ENCODE measurements around the gene CPSF4. TPM values are rescaled to one million over a fixed set of nuclear protein-coding genes. Genes with fewer than 3 reads are reported as not detected.

CPSF4 gene
- total RNA-seq, 1 experiment from 2014 or later, result 98.2 TPM

DNA sequence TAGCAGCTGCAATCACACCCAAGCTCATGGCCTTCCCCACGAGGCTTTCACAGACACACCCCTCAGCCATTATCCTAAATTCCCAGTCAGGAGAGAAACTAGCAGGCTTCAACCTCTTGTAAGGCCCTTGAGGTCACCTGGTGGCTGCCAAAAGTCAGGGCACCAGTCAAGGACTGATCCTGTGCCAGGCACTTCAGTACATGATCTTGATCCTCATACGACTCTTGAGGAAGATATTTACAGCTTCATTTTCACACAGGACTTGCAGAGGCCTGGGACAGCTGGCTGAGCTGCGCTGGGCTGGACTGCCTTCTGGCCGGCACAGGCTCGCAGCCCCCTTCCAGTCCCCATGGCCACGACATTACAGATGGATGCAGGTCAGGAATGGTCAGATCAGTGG lies 39.1 kb upstream of the CPSF4 start:
- Mint-ChIP-seq H3K4me3 (no peak overlapping the region), H3K36me3 (ENCODE audit: insufficient read depth in 1 of 3, low read depth in 3 of 3) (peaks cover 48 to 94% (median 84%) of the 10 kb centered on the region in 3 experiments), H3K4me1 (no peaks in the 10 kb centered on the region), H3K27me3 (ENCODE audit: low read depth) (no peaks in the 10 kb centered on the region; the same call in 1 of the 2 replicates), H3K9me3 (no peaks in the 10 kb centered on the region), H3K27ac (no peak overlapping the region)
- Histone ChIP-seq H4K8ac (replicated peaks; ENCODE audit: insufficient read length, low read depth, low read length) (no peak overlapping the region), H4K5ac (ENCODE audit: insufficient read length, low read depth, low read length) (no peak overlapping the region), H2BK12ac (ENCODE audit: insufficient read length, low read depth, low read length) (no peak overlapping the region), H2AFZ (ENCODE audit: low read length) (no peak overlapping the region), H3K4ac (ENCODE audit: low read depth, low read length) (no peak overlapping the region), H2BK15ac (ENCODE audit: low read depth, low read length) (no peak overlapping the region), H2BK20ac (ENCODE audit: low read depth, low read length, poor library complexity, severe bottlenecking) (no peak overlapping the region), H3K27me3 (ENCODE audit: insufficient read depth, low read length) (no peaks in the 10 kb centered on the region), H3K23ac (ENCODE audit: insufficient read length, low read depth, low read length) (no peak overlapping the region), H2BK5ac (ENCODE audit: insufficient read length, low read length) (no peak overlapping the region), H3K9me3 (ENCODE audit: control insufficient read depth, low read depth, low read length) (no peaks in the 10 kb centered on the region), H3K9ac (ENCODE audit: extremely low read depth, insufficient read length, low read length) (no peak overlapping the region), H3K27ac (ENCODE audit: insufficient read length, low read depth, low read length) (no peak overlapping the region), H2AK5ac (ENCODE audit: insufficient read length, low read length) (no peak overlapping the region), H3K23me2 (ENCODE audit: insufficient read length, low read depth, low read length, poor library complexity, severe bottlenecking) (no peaks in the 10 kb centered on the region), H3K79me2 (ENCODE audit: insufficient read depth, low read length) (peaks cover 4% of the 10 kb centered on the region; the same call in 1 of the 2 replicates), H3K4me1 (ENCODE audit: insufficient read depth, low read length) (no peaks in the 10 kb centered on the region), H3K18ac (ENCODE audit: insufficient read length, low read depth, low read length) (no peak overlapping the region), H3K4me2 (ENCODE audit: insufficient read depth, insufficient read length, low read length) (no peak overlapping the region), H4K20me1 (ENCODE audit: control insufficient read depth, insufficient read depth, insufficient read length) (no peaks in the 10 kb centered on the region), H3K14ac (ENCODE audit: insufficient read depth, low read length) (no peak overlapping the region), H4K91ac (ENCODE audit: insufficient read length, low read depth, low read length) (no peak overlapping the region), H3T11ph (ENCODE audit: low read length) (no peak overlapping the region), H3K79me1 (ENCODE audit: insufficient read depth, low read depth, low read length, poor library complexity, severe bottlenecking) (peaks cover under 1% of the 10 kb centered on the region), H3K56ac (ENCODE audit: insufficient read length, low read depth, low read length) (no peak overlapping the region), H2BK120ac (ENCODE audit: low read depth, low read length, poor library complexity, severe bottlenecking) (no peak overlapping the region)
- DNase-seq, result no peak
- TF ChIP-seq, protein P1, sequence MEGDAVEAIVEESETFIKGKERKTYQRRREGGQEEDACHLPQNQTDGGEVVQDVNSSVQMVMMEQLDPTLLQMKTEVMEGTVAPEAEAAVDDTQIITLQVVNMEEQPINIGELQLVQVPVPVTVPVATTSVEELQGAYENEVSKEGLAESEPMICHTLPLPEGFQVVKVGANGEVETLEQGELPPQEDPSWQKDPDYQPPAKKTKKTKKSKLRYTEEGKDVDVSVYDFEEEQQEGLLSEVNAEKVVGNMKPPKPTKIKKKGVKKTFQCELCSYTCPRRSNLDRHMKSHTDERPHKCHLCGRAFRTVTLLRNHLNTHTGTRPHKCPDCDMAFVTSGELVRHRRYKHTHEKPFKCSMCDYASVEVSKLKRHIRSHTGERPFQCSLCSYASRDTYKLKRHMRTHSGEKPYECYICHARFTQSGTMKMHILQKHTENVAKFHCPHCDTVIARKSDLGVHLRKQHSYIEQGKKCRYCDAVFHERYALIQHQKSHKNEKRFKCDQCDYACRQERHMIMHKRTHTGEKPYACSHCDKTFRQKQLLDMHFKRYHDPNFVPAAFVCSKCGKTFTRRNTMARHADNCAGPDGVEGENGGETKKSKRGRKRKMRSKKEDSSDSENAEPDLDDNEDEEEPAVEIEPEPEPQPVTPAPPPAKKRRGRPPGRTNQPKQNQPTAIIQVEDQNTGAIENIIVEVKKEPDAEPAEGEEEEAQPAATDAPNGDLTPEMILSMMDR (conservative IDR thresholded peaks at IDR 0.05), result no peak
- WGBS (ENCODE audit: extremely low coverage, insufficient read length, low lambda C conversion rate), result no CpG with 5 or more reads among the region's 6 CpGs

All from H9 (cell line).